A673 (cell line): ENCODE results near the gene NUP210L.

ENCODE experiments used
- EZH2 ChIP-seq: fragments of 200-600 bp; sonication (generic); IDR thresholded peaks from 2 replicates; pipeline ENCODE4 v1.6.1; 2017; ENCODE audit warnings: borderline replicate concordance, low read depth, mild to moderate bottlenecking, mixed read lengths, antibody characterized with exemption, low read length; ENCODE audit not compliant: poor library complexity, severe bottlenecking
- TF ChIP-seq, protein P1 (sequence below): fragments of 300-800, 200-600 bp; sonication (generic); conservative IDR thresholded peaks from 2 replicates; pipeline ENCODE4 v1.5.1; 2017; ENCODE audit warnings: low read depth, mild to moderate bottlenecking, antibody characterized with exemption, low read length, moderate library complexity, mixed read lengths

DNA sequence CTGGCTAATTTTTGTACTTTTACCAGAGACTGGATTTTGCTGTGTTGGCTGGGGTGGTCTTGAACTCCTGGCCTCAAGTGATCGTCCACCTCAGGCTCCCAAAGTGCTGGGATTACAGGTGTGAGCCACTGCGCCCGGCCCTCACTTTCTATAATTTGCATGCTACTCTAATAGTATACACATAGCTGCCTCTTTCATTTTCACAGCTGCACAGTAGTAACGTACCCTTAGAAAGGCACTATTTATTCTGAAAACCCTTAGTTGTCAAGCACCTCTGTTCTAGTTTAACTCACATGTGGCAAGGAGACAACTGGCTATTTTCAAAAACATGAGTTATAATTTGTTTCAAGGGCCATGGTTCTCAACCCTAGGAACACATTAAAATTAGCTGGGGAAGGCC, 19.8 kb upstream of the NUP210L start:
- TF ChIP-seq, protein P1, sequence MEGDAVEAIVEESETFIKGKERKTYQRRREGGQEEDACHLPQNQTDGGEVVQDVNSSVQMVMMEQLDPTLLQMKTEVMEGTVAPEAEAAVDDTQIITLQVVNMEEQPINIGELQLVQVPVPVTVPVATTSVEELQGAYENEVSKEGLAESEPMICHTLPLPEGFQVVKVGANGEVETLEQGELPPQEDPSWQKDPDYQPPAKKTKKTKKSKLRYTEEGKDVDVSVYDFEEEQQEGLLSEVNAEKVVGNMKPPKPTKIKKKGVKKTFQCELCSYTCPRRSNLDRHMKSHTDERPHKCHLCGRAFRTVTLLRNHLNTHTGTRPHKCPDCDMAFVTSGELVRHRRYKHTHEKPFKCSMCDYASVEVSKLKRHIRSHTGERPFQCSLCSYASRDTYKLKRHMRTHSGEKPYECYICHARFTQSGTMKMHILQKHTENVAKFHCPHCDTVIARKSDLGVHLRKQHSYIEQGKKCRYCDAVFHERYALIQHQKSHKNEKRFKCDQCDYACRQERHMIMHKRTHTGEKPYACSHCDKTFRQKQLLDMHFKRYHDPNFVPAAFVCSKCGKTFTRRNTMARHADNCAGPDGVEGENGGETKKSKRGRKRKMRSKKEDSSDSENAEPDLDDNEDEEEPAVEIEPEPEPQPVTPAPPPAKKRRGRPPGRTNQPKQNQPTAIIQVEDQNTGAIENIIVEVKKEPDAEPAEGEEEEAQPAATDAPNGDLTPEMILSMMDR: no peak
- no peak for TF ChIP-seq EZH2
